Prostate gland (tissue), 2 donors: Measurements from ENCODE around the gene CACNG7.

ENCODE experiments used
- CTCF ChIP-seq, 4 experiments: fragments of 200-600 bp in 2 of 4; fragments of 450-650 bp in 2 of 4; sonication (generic) in 2 of 4; IDR thresholded peaks; 1 replicate in 3 of 4; 2 replicates in 1 of 4; pipeline ENCODE4 v1.5.1; 2016 to 2019; ENCODE audit warnings: antibody characterized with exemption in 4 of 4, mild to moderate bottlenecking in 2 of 4, moderate library complexity in 2 of 4
- POLR2A ChIP-seq: fragments of 450-650 bp; IDR thresholded peaks from one replicate; pipeline ENCODE4 v1.6.1; 2016; ENCODE audit warnings: antibody characterized with exemption, mild to moderate bottlenecking

GRCh38 chr19:53907690-53908089 lies 1.4 kb upstream of the CACNG7 start:
- TF ChIP-seq CTCF (IDR thresholded peaks at IDR 0.05) (no peak), POLR2A (no peak)
